ENCODE data around the gene ZBTB42. TPM values are rescaled to one million over a fixed set of nuclear protein-coding genes. Genes with fewer than 3 reads are reported as not detected.

ZBTB42 gene
- total and polyA plus RNA-seq, 2 of the 13 experiments (the other 11 are each of a cell fraction or from before 2014, with no cell fraction given) = 2.8 to 4.2 TPM

GRCh38 chr14:104800771-104801519, at the start of gene ZBTB42 (continued):
- 0 out of 2 replicates have a peak, but pooled peaks have one; percentile 16 for TF ChIP-seq AHDC1 (CRISPR knock-in tag; IDR thresholded peaks at IDR 0.05; ENCODE audit: borderline replicate concordance)
- TF ChIP-seq CREM (IDR thresholded peaks at IDR 0.05) = no peak
- no peak for TF ChIP-seq CREM (CRISPR knock-in tag; IDR thresholded peaks at IDR 0.05)
- no peak for TF ChIP-seq RERE (CRISPR knock-in tag; IDR thresholded peaks at IDR 0.05; ENCODE audit: low read depth)
- 0 out of 2 replicates have a peak, but pooled peaks have one; percentile 61 for TF ChIP-seq PBX3 (CRISPR knock-in tag; IDR thresholded peaks at IDR 0.05; ENCODE audit: borderline replicate concordance)
- TF ChIP-seq ZNF280B (CRISPR knock-in tag; IDR thresholded peaks at IDR 0.05; ENCODE audit: borderline replicate concordance) = no peak
- TF ChIP-seq ZNF780A (CRISPR knock-in tag; IDR thresholded peaks at IDR 0.05) = no peak
- no peak for TF ChIP-seq ZNF441 (CRISPR knock-in tag; IDR thresholded peaks at IDR 0.05; ENCODE audit: borderline replicate concordance)
- no peak for TF ChIP-seq ZNF317 (CRISPR knock-in tag; IDR thresholded peaks at IDR 0.05)
- TF ChIP-seq POLR2AphosphoS5 (IDR thresholded peaks at IDR 0.05; ENCODE audit: low read depth, low read length) = 0 out of 2 replicates have a peak, but pooled peaks have one; percentile 20
- TF ChIP-seq HNF4G (IDR thresholded peaks at IDR 0.05; ENCODE audit: borderline replicate concordance, low read depth, low read length) = no peak
- peak; percentile 72; the same call in 1 of the 2 replicates for TF ChIP-seq HNF4G (CRISPR knock-in tag; IDR thresholded peaks at IDR 0.05; ENCODE audit: borderline replicate concordance, low read depth)
- no peak for TF ChIP-seq NBN (conservative IDR thresholded peaks at IDR 0.05)
- TF ChIP-seq IKZF1 (IDR thresholded peaks at IDR 0.05) = no peak
- TF ChIP-seq ZNF296 (CRISPR knock-in tag; conservative IDR thresholded peaks at IDR 0.05) = no peak; the same call in 1 of the 2 replicates
- no peak for TF ChIP-seq ZFP36L1 (CRISPR knock-in tag; IDR thresholded peaks at IDR 0.05)

All from HepG2 (cell line).